Esophagus squamous epithelium (tissue), 5 donors: ENCODE measurements around the gene NAT9. TPM values are rescaled to one million over a fixed set of nuclear protein-coding genes. Genes with fewer than 3 reads are reported as not detected.

Experiments used
- DNase-seq: peaks from one replicate; lab custom pipeline; 2025; lab: John Stamatoyannopoulos, UW
- H3K27ac ChIP-seq, 4 donors: fragments of 200-600 bp; sonication (generic); one replicate each; pipeline ENCODE4 v1.5.1; 2016 to 2019; ENCODE audit warnings: mild to moderate bottlenecking in 1 of 4
- H3K27me3 ChIP-seq, 4 donors: fragments of 200-600 bp; sonication (generic); 1 replicate in 3 of 4; 2 replicates in 1 of 4; pipeline versions ENCODE4 v1.5.1 to v1.6.0; 2017 to 2021; ENCODE audit warnings: antibody characterized with exemption in 1 of 4
- H3K36me3 ChIP-seq, 3 donors: fragments of 200-600 bp; sonication (generic); one replicate each; pipeline ENCODE4 v1.5.1; 2016 to 2019
- H3K4me1 ChIP-seq, 3 donors: fragments of 200-600 bp; sonication (generic); one replicate each; pipeline ENCODE4 v1.5.1; 2017 to 2019
- H3K4me3 ChIP-seq, 4 donors: fragments of 200-600 bp; sonication (generic); 1 replicate in 3 of 4; 2 replicates in 1 of 4; pipeline ENCODE4 v1.5.1; 2016 to 2019; ENCODE audit warnings: mild to moderate bottlenecking in 2 of 4, moderate library complexity in 1 of 4
- H3K9me3 ChIP-seq, 3 donors: fragments of 200-600 bp; sonication (generic); one replicate each; pipeline ENCODE4 v1.5.1; 2016 to 2019
- CTCF ChIP-seq, 6 experiments: fragments of 450-650 bp in 4 of 6; fragments of 200-600 bp in 2 of 6; sonication (generic) in 2 of 6; IDR thresholded peaks; one replicate each; pipeline ENCODE4 v1.5.1; 2016 to 2019; ENCODE audit warnings: antibody characterized with exemption in 6 of 6, mild to moderate bottlenecking in 4 of 6, moderate library complexity in 4 of 6
- POLR2A ChIP-seq, 4 donors: fragments of 450-650 bp; IDR thresholded peaks; one replicate each; pipeline ENCODE4 v1.6.1; 2017; ENCODE audit warnings: antibody characterized with exemption in 4 of 4, mild to moderate bottlenecking in 4 of 4, moderate library complexity in 3 of 4
- WGBS, 2 donors: methylation state at CpG; one replicate each; pipeline ENCODE4 v1.1.5; 2018; 5-methylcytosine and 5-hydroxymethylcytosine counted together
- intact Hi-C: fragments of 100-400 bp; cut with DNase I; formaldehyde crosslinking; loops from one replicate; pipeline ENCODE4 v1.15.0; 2022
- total RNA-seq, 4 donors: library from RNA; depleted of rRNA; stranded (reverse); fragments of >200 nt; gene quantifications; one replicate each; pipeline ENCODE4 v1.1.0, GENCODE V29; 2016
- donor health status: DM: yes; HTN: yes; CAD: no.

NAT9 gene
- total RNA-seq, 4 donors from 2014 or later = 17.3 to 29.8 (median 24.5) TPM

- Histone ChIP-seq H3K36me3 (peaks cover 0 to 75% (median 0%) of the 10 kb centered on the region in 3 donors), H3K4me3 (no peak overlapping the region), H3K27ac (no peak overlapping the region), H3K27me3 (no peaks in the 10 kb centered on the region), H3K9me3 (no peaks in the 10 kb centered on the region), H3K4me1 (no peaks in the 10 kb centered on the region)
- 93 to 97% methylated on average over 4 of the region's 7 CpGs for WGBS, 2 donors
- DNase-seq = no peak
- TF ChIP-seq CTCF (IDR thresholded peaks at IDR 0.05) (no peak), POLR2A (IDR thresholded peaks at IDR 0.05) (no peak)
- intact Hi-C loops = no loop called here
Measured at GRCh38 chr17:74804683-74805082, 28.5 kb upstream of the NAT9 start.

- TF ChIP-seq POLR2A (IDR thresholded peaks at IDR 0.05) = no peak
- no peak for TF ChIP-seq CTCF (IDR thresholded peaks at IDR 0.05)
- Histone ChIP-seq H3K27ac (no peak overlapping the region), H3K4me3 (no peak overlapping the region), H3K4me1 (no peaks in the 10 kb centered on the region), H3K9me3 (no peaks in the 10 kb centered on the region), H3K36me3 (peaks cover 0 to 82% (median 0%) of the 10 kb centered on the region in 3 donors), H3K27me3 (no peaks in the 10 kb centered on the region)
- WGBS, 2 donors = 60 to 72% methylated on average over 5 of the region's 5 CpGs
- no peak for DNase-seq
- intact Hi-C loops = no loop called here
Measured at GRCh38 chr17:74803971-74804370, 27.8 kb upstream of the NAT9 start.

- Histone ChIP-seq H3K4me3 (no peak overlapping the region), H3K4me1 (no peaks in the 10 kb centered on the region), H3K36me3 (peaks cover 0 to 87% (median 0%) of the 10 kb centered on the region in 3 donors), H3K27me3 (no peaks in the 10 kb centered on the region), H3K9me3 (no peaks in the 10 kb centered on the region), H3K27ac (no peak overlapping the region)
- intact Hi-C loops = no loop called here
- TF ChIP-seq POLR2A (IDR thresholded peaks at IDR 0.05) = no peak
- WGBS, 2 donors = 76 to 83% methylated on average over 4 to 11 of the region's 12 CpGs
- no peak for DNase-seq
Measured at GRCh38 chr17:74803388-74803930, 27.3 kb upstream of the NAT9 start.

- Histone ChIP-seq H3K36me3 (peaks cover 8 to 94% (median 10%) of the 10 kb centered on the region in 3 donors), H3K4me1 (no peaks in the 10 kb centered on the region), H3K9me3 (no peaks in the 10 kb centered on the region), H3K27ac (no peak overlapping the region), H3K27me3 (no peaks in the 10 kb centered on the region), H3K4me3 (no peak overlapping the region)
- no peak for DNase-seq
- TF ChIP-seq POLR2A (IDR thresholded peaks at IDR 0.05) (no peak), CTCF (IDR thresholded peaks at IDR 0.05) (no peak)
- intact Hi-C loops = no loop called here
- WGBS, 2 donors = 50 to 61% methylated on average over 6 to 7 of the region's 8 CpGs
Measured at GRCh38 chr17:74801896-74802295, 25.8 kb upstream of the NAT9 start.

- no peaks in the 10 kb centered on the region for H3K27me3 ChIP-seq
- TF ChIP-seq POLR2A (IDR thresholded peaks at IDR 0.05) = no peak
- TF ChIP-seq CTCF (IDR thresholded peaks at IDR 0.05) = no peak
- no peak for DNase-seq
- 78 to 84% methylated on average over 5 to 6 of the region's 7 CpGs for WGBS, 2 donors
- H3K27ac ChIP-seq = no peak overlapping the region
- peaks cover 13 to 96% (median 17%) of the 10 kb centered on the region in 3 donors for H3K36me3 ChIP-seq
- H3K9me3 ChIP-seq = no peaks in the 10 kb centered on the region
- intact Hi-C loops = no loop called here
- H3K4me1 ChIP-seq = no peaks in the 10 kb centered on the region
- H3K4me3 ChIP-seq = no peak overlapping the region
Measured at GRCh38 chr17:74800531-74800930, 24.4 kb upstream of the NAT9 start.
